OCI-LY7 (cell line): Measurements from ENCODE around the gene HIP1. TPM values are rescaled to one million over a fixed set of nuclear protein-coding genes. Genes with fewer than 3 reads are reported as not detected.

Source experiments
- BruUV-seq: library from RNA; stranded (reverse); fragments of 400-500 nt; replicated peaks from 2 replicates; lab custom pipeline; 2021; lab: Mats Ljungman, UMichigan
- CTCF ChIA-PET: fragments of 300-600 bp; sonication (Branson Sonifier 250); formaldehyde crosslinking; loops from one replicate; lab custom pipeline; 2022; ENCODE audit warnings: antibody characterized with exemption; ENCODE audit not compliant: unreplicated experiment; lab: Charles Lee
- POLR2A ChIA-PET: fragments of 300-600 bp; sonication (Branson Sonifier 250); formaldehyde crosslinking; loops from one replicate; lab custom pipeline; 2022; ENCODE audit warnings: antibody characterized with exemption; lab: Charles Lee
- DNase-seq: peaks from one replicate; pipeline ENCODE4 v3.0.0-alpha.2; 2015; ENCODE audit warnings: low spot score
- H2AFZ ChIP-seq: fragments of 200-600 bp; sonication (generic), shearing (Covaris generic); 2 replicates; pipeline ENCODE4 v1.6.1; 2014; ENCODE audit warnings: mild to moderate bottlenecking, antibody characterized with exemption, low read length, moderate library complexity
- H3K27ac ChIP-seq: fragments of 200-600 bp; sonication (generic); 2 replicates; pipeline ENCODE4 v1.5.1; 2014; ENCODE audit warnings: mixed run types, low read depth, mild to moderate bottlenecking, moderate library complexity, low read length, inconsistent platforms; ENCODE audit not compliant: poor library complexity, severe bottlenecking
- H3K36me3 ChIP-seq: fragments of 200-600 bp; sonication (generic); 2 replicates; pipeline ENCODE4 v1.6.1; 2014; ENCODE audit warnings: mild to moderate bottlenecking, antibody characterized with exemption, low read length, moderate library complexity, mixed read lengths; ENCODE audit not compliant: insufficient read depth
- H3K4me1 ChIP-seq: fragments of 200-600 bp; sonication (generic); 2 replicates; pipeline ENCODE4 v1.5.1; 2014; ENCODE audit warnings: mild to moderate bottlenecking, low read length; ENCODE audit not compliant: insufficient read depth, poor library complexity, severe bottlenecking
- H3K4me2 ChIP-seq: fragments of 200-600 bp; sonication (generic); 2 replicates; pipeline ENCODE4 v1.6.1; 2014; ENCODE audit warnings: mild to moderate bottlenecking, low read length
- H3K4me3 ChIP-seq: fragments of 200-600 bp; sonication (generic); 2 replicates; pipeline ENCODE4 v1.5.1; 2014; ENCODE audit warnings: mild to moderate bottlenecking, low read depth, low read length; ENCODE audit not compliant: poor library complexity, severe bottlenecking
- H3K79me2 ChIP-seq: fragments of 200-600 bp; sonication (generic); 2 replicates; pipeline ENCODE4 v1.6.1; 2016; ENCODE audit warnings: low read depth, mild to moderate bottlenecking, low read length, moderate library complexity, mixed read lengths; ENCODE audit not compliant: insufficient read depth
- H3K9me2 ChIP-seq: fragments of 200-600 bp; sonication (generic); 2 replicates; pipeline ENCODE4 v1.6.1; 2016; ENCODE audit warnings: mild to moderate bottlenecking, low read length, mixed read lengths; ENCODE audit not compliant: insufficient read depth
- H3K9me3 ChIP-seq: fragments of 200-600 bp; sonication (generic); 2 replicates; pipeline ENCODE4 v1.6.1; 2014; ENCODE audit warnings: mild to moderate bottlenecking, mixed run types, low read length, mixed read lengths
- H4K20me1 ChIP-seq: fragments of 200-600 bp; sonication (generic); 2 replicates; pipeline ENCODE4 v1.6.1; 2014; ENCODE audit warnings: mild to moderate bottlenecking, antibody characterized with exemption, low read length, moderate library complexity, mixed read lengths; ENCODE audit not compliant: insufficient read depth
- EZH2phosphoT487 ChIP-seq: fragments of 200-600 bp; sonication (generic); IDR thresholded peaks from 2 replicates; pipeline ENCODE4 v1.6.1; 2018; ENCODE audit warnings: low read depth, borderline replicate concordance, mild to moderate bottlenecking, mixed run types, antibody characterized with exemption, low read length, moderate library complexity, mixed read lengths
- intact Hi-C: fragments of 100-400 bp; cut with micrococcal nuclease; formaldehyde crosslinking; loops from one replicate; pipeline ENCODE4 v1.10.0; 2022; ENCODE audit not compliant: unreplicated experiment
- total RNA-seq, 2 experiments: library from RNA; depleted of rRNA in 1 of 2; stranded (reverse); fragments of >200 nt in 1 of 2; shearing (Covaris generic) in 1 of 2; gene quantifications; 2 replicates each; pipeline ENCODE4 v1.2.3, GENCODE V29; 2014 to 2022
- TF ChIP-seq, protein P1 (sequence below): fragments of 200-600 bp; sonication (generic); conservative IDR thresholded peaks from 2 replicates; pipeline ENCODE4 v1.5.1; 2014; ENCODE audit warnings: mild to moderate bottlenecking, antibody characterized with exemption, low read length, moderate library complexity, mixed read lengths

HIP1 gene
- total RNA-seq, 2 experiments from 2014 or later: 15.0 to 27.8 TPM

DNA sequence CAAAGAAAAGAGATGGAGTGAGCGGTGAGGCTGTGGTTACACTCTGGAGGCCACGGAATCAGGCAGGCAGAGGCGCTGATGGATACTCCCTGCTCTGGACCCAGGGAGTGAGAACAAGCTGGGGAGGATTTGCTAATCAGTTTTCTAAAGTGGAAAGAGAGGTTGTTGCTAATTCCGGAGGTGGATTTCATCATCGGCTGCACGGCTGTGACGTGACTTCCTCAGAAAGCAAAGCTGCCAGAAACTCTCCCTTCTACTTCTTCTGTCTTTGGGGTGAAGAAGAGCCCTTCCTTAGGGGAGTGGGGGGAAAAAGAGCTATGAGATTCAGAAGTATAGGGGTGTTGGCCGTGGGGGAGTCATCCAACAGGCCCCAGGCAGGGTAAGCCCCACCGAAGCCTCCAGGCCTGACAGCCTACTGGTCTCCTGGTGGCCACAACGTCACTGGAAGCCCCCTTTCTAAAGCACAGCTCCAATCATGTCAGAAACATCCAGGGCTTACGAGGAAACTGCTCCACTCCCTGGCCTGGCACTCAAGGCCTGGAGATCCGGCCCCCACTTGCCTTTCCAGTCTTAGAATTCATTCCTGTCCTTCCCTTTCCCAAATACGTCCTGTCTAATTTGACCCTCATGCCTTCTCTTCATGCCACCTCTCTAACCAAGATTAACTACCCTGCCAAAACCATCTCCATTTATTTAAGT lies 114.5 kb downstream of the HIP1 start:
- peaks cover 11% of the 10 kb centered on the region for H3K36me3 ChIP-seq
- intact Hi-C loops: loop anchor here (5.0 kb wide), 3 partner anchors 63 to 97 kb away; no protein-coding TSS in a partner anchor
- H3K4me1 ChIP-seq: peaks cover 42% of the 10 kb centered on the region
- H3K4me2 ChIP-seq: no peak overlapping the region
- POLR2A ChIA-PET: interaction anchor here (0.6 to 2.2 kb wide), 5 partner anchors 15 to 566 kb away, joined by 3 to 5 read pairs (median 3); no protein-coding TSS in a partner anchor
- no peak overlapping the region for H3K4me3 ChIP-seq
- peak; percentile 42 for DNase-seq
- H4K20me1 ChIP-seq: no peaks in the 10 kb centered on the region
- no peaks in the 10 kb centered on the region for H3K9me2 ChIP-seq
- H3K9me3 ChIP-seq: peaks cover 14% of the 10 kb centered on the region; the same call in 1 of the 2 replicates
- no peak overlapping the region for H2AFZ ChIP-seq
- CTCF ChIA-PET: interaction anchor here (0.5 kb wide), 2 partner anchors 10 to 218 kb away, joined by 3 to 8 read pairs; no protein-coding TSS in a partner anchor
- no peaks in the 10 kb centered on the region for H3K79me2 ChIP-seq
- BruUV-seq: TSS peak; percentile 90
- H3K27ac ChIP-seq: no peak overlapping the region
- no peak for TF ChIP-seq EZH2phosphoT487
- TF ChIP-seq, protein P1, sequence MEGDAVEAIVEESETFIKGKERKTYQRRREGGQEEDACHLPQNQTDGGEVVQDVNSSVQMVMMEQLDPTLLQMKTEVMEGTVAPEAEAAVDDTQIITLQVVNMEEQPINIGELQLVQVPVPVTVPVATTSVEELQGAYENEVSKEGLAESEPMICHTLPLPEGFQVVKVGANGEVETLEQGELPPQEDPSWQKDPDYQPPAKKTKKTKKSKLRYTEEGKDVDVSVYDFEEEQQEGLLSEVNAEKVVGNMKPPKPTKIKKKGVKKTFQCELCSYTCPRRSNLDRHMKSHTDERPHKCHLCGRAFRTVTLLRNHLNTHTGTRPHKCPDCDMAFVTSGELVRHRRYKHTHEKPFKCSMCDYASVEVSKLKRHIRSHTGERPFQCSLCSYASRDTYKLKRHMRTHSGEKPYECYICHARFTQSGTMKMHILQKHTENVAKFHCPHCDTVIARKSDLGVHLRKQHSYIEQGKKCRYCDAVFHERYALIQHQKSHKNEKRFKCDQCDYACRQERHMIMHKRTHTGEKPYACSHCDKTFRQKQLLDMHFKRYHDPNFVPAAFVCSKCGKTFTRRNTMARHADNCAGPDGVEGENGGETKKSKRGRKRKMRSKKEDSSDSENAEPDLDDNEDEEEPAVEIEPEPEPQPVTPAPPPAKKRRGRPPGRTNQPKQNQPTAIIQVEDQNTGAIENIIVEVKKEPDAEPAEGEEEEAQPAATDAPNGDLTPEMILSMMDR: no peak

DNA sequence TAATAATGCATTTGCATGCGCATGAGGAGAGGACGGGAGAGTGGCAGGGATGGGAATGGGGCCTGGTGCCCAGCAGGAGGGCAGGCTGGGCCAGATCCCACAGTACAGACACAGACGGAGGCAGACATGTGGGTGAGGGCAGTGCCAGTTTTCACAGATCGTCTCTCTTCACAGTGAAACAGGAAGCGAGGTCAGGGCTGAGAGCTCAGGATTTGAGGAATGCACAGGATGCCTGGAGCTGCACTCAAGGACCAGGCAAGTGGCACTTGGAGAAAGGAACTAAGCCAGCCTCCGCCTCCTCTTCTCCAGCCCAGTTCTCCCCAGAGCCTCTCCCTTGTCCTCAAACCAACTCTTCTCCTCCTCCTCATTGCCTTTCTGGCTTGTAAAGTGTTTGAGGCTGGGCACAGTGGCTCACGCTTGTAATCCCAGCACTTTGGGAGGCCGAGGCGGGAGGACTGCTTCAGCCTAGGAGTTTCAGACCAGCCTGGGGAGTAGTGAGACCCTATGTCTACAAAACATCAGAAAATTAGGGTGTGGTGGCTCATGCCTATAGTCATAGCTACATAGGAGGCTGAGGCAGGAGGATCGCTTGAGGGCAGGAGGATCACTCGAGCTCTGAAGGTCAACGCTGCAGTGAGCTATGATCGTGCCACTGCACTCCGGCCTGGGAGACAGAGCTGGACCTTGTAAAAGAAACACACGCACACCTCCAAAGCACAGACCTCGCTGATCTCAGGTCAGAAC lies 115.2 kb downstream of the HIP1 start:
- no peaks in the 10 kb centered on the region for H4K20me1 ChIP-seq
- CTCF ChIA-PET: no interaction called here
- BruUV-seq: no TSS peak
- no peaks in the 10 kb centered on the region for H3K9me2 ChIP-seq
- POLR2A ChIA-PET: interaction anchor here (0.6 to 2.2 kb wide), 5 partner anchors 37 to 565 kb away, joined by 3 to 5 read pairs (median 3); no protein-coding TSS in a partner anchor
- H3K79me2 ChIP-seq: no peaks in the 10 kb centered on the region
- peaks cover 14% of the 10 kb centered on the region; the same call in 1 of the 2 replicates for H3K9me3 ChIP-seq
- no peak overlapping the region for H3K4me3 ChIP-seq
- H3K4me1 ChIP-seq: peaks cover 45% of the 10 kb centered on the region
- H2AFZ ChIP-seq: no peak overlapping the region
- H3K27ac ChIP-seq: no peak overlapping the region
- H3K4me2 ChIP-seq: no peak overlapping the region
- intact Hi-C loops: loop anchor here (5.0 kb wide), 3 partner anchors 64 to 96 kb away; no protein-coding TSS in a partner anchor
- peaks cover 11% of the 10 kb centered on the region for H3K36me3 ChIP-seq
- no peak for TF ChIP-seq EZH2phosphoT487
- TF ChIP-seq, protein P1: no peak
- no peak for DNase-seq
